ENCODE results near the gene PARVA. TPM values are rescaled to one million over a fixed set of nuclear protein-coding genes. Genes with fewer than 3 reads are reported as not detected.

PARVA gene
- total RNA-seq, 1 donor from 2014 or later, result 53.3 TPM

GRCh38 chr11:12409621-12410005 is 32.2 kb downstream of the PARVA start:
- H3K4me3 Mint-ChIP-seq (ENCODE audit: unreplicated experiment), result no peak overlapping the region
- TF ChIP-seq, protein P1, sequence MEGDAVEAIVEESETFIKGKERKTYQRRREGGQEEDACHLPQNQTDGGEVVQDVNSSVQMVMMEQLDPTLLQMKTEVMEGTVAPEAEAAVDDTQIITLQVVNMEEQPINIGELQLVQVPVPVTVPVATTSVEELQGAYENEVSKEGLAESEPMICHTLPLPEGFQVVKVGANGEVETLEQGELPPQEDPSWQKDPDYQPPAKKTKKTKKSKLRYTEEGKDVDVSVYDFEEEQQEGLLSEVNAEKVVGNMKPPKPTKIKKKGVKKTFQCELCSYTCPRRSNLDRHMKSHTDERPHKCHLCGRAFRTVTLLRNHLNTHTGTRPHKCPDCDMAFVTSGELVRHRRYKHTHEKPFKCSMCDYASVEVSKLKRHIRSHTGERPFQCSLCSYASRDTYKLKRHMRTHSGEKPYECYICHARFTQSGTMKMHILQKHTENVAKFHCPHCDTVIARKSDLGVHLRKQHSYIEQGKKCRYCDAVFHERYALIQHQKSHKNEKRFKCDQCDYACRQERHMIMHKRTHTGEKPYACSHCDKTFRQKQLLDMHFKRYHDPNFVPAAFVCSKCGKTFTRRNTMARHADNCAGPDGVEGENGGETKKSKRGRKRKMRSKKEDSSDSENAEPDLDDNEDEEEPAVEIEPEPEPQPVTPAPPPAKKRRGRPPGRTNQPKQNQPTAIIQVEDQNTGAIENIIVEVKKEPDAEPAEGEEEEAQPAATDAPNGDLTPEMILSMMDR (IDR thresholded peaks at IDR 0.05; ENCODE audit: unreplicated experiment), result no peak
- no peak overlapping the region for H3K27ac Mint-ChIP-seq (ENCODE audit: unreplicated experiment)

GRCh38 chr11:12410006-12410728 is 32.8 kb downstream of the PARVA start:
- Mint-ChIP-seq H3K4me1 (ENCODE audit: unreplicated experiment) (peaks cover 17% of the 10 kb centered on the region), H3K36me3 (ENCODE audit: low read depth, unreplicated experiment) (peaks cover 4% of the 10 kb centered on the region), H3K27me3 (ENCODE audit: unreplicated experiment) (no peaks in the 10 kb centered on the region), H3K9me3 (ENCODE audit: unreplicated experiment) (no peaks in the 10 kb centered on the region), H3K4me3 (ENCODE audit: unreplicated experiment) (no peak overlapping the region), H3K27ac (ENCODE audit: unreplicated experiment) (peak overlapping the region; percentile 9)
- DNase-seq (ENCODE audit: low spot score), result no peak
- TF ChIP-seq, protein P1 (IDR thresholded peaks at IDR 0.05; ENCODE audit: unreplicated experiment), result no peak

More at GRCh38 chr11:12409621-12410005, 32.2 kb downstream of the PARVA start:
- H3K36me3 Mint-ChIP-seq (ENCODE audit: low read depth, unreplicated experiment), result peaks cover 4% of the 10 kb centered on the region
- DNase-seq (ENCODE audit: low spot score), result no peak
- H3K27me3 Mint-ChIP-seq (ENCODE audit: unreplicated experiment), result no peaks in the 10 kb centered on the region
- no peaks in the 10 kb centered on the region for H3K9me3 Mint-ChIP-seq (ENCODE audit: unreplicated experiment)
- peaks cover 17% of the 10 kb centered on the region for H3K4me1 Mint-ChIP-seq (ENCODE audit: unreplicated experiment)

- no peaks in the 10 kb centered on the region for H3K9me3 Mint-ChIP-seq (ENCODE audit: unreplicated experiment)
- H3K27me3 Mint-ChIP-seq (ENCODE audit: unreplicated experiment), result no peaks in the 10 kb centered on the region
- no peak for DNase-seq (ENCODE audit: low spot score)
- H3K4me1 Mint-ChIP-seq (ENCODE audit: unreplicated experiment), result peaks cover 20% of the 10 kb centered on the region
- TF ChIP-seq, protein P1 (IDR thresholded peaks at IDR 0.05; ENCODE audit: unreplicated experiment), result no peak
- H3K4me3 Mint-ChIP-seq (ENCODE audit: unreplicated experiment), result no peak overlapping the region
- H3K27ac Mint-ChIP-seq (ENCODE audit: unreplicated experiment), result no peak overlapping the region
- H3K36me3 Mint-ChIP-seq (ENCODE audit: low read depth, unreplicated experiment), result no peaks in the 10 kb centered on the region
Measured at GRCh38 chr11:12411393-12411792, 34.0 kb downstream of the PARVA start.

GRCh38 chr11:12411806-12412727 is 34.7 kb downstream of the PARVA start:
- TF ChIP-seq, protein P1 (IDR thresholded peaks at IDR 0.05; ENCODE audit: unreplicated experiment), result peak; percentile 89
- Mint-ChIP-seq H3K4me3 (ENCODE audit: unreplicated experiment) (no peak overlapping the region), H3K27me3 (ENCODE audit: unreplicated experiment) (no peaks in the 10 kb centered on the region), H3K27ac (ENCODE audit: unreplicated experiment) (peak overlapping the region; percentile 22), H3K4me1 (ENCODE audit: unreplicated experiment) (peaks cover 21% of the 10 kb centered on the region), H3K36me3 (ENCODE audit: low read depth, unreplicated experiment) (no peaks in the 10 kb centered on the region), H3K9me3 (ENCODE audit: unreplicated experiment) (no peaks in the 10 kb centered on the region)
- DNase-seq (ENCODE audit: low spot score), result peak; percentile 82

Data from endothelial cell (in vitro differentiated cells).